MM.1S (cell line): ENCODE data around the gene TBC1D2.

Experiments used
- EZH2phosphoT487 ChIP-seq: fragments of 300-600 bp; sonication (generic); IDR thresholded peaks from 2 replicates; pipeline ENCODE4 v1.6.1; 2018; ENCODE audit warnings: antibody characterized with exemption, low read length
- TF ChIP-seq, protein P1 (sequence below): fragments of 300-600 bp; sonication (generic); IDR thresholded peaks from 2 replicates; pipeline ENCODE4 v1.5.1; 2016; ENCODE audit warnings: antibody characterized with exemption, low read length, mixed read lengths

DNA sequence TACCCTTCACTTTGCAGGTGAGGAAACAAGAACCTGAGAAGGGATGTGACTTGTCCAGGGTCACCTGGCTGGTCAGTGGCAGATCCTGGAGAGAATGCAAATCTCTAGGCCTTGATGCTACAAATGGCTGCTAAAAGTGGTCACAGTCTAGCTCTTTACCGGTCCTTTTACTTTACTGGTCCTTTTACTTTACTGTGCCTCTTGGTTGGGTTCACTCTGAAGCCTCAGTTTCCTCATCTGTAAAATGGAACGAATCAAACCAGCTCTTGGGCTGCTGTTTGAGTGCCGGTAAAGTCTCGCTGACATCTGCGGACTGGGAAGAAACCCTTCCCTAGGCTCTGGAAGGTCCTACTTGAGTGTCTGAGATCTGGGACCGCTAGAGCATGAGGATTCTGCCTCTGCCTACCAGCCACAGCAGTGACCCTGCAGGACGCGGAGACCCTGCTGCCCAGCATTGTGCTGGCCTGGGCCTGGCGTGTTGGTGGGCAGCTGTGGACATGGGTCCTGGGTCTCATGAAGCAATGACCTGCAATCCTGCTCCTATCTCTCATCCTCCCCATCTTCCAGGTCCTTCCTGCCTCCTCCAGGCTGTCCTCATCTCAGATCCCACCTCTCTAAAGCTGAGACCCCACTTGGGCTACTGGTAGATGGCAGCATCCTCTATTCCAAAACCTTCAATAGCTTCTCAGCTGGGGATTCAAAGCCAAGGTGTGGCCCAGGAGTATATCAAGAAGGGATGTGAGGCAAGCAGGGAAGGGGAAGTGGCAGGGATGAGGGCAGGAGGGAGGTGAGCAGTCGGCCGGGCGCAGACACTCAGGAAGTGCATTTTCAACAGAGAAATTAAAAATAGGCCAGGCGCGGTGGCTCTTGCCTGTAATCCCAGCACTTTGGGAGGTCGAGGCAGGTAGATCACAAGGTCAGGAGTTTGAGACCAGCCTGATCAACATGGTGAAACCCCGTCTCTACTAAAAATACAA, 76.3 kb downstream of the TBC1D2 start:
- TF ChIP-seq, protein P1, sequence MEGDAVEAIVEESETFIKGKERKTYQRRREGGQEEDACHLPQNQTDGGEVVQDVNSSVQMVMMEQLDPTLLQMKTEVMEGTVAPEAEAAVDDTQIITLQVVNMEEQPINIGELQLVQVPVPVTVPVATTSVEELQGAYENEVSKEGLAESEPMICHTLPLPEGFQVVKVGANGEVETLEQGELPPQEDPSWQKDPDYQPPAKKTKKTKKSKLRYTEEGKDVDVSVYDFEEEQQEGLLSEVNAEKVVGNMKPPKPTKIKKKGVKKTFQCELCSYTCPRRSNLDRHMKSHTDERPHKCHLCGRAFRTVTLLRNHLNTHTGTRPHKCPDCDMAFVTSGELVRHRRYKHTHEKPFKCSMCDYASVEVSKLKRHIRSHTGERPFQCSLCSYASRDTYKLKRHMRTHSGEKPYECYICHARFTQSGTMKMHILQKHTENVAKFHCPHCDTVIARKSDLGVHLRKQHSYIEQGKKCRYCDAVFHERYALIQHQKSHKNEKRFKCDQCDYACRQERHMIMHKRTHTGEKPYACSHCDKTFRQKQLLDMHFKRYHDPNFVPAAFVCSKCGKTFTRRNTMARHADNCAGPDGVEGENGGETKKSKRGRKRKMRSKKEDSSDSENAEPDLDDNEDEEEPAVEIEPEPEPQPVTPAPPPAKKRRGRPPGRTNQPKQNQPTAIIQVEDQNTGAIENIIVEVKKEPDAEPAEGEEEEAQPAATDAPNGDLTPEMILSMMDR, result no peak
- no peak for TF ChIP-seq EZH2phosphoT487
